Activated CD4-positive, alpha-beta T cell treated with anti-CD3 and anti-CD28 coated beads for 36 hours (primary cell): ENCODE results near the gene PEAK1. TPM values are rescaled to one million over a fixed set of nuclear protein-coding genes. Genes with fewer than 3 reads are reported as not detected.

ENCODE experiments used
- ATAC-seq: fragments of 200-7000 bp; cut with Tn5 transposase; one replicate; pipeline ENCODE4 v1.10.0; 2021; ENCODE audit warnings: mild to moderate bottlenecking, moderate library complexity
- CTCF ChIA-PET: fragments of 350-600 bp; sonication (Branson Sonifier 250); formaldehyde crosslinking; loops from one replicate; lab custom pipeline; 2021; ENCODE audit warnings: antibody characterized with exemption; lab: Charles Lee
- POLR2A ChIA-PET: fragments of 350-600 bp; sonication (Branson Sonifier 250); formaldehyde crosslinking; loops from one replicate; lab custom pipeline; 2021; ENCODE audit warnings: antibody characterized with exemption, inconsistent platforms; lab: Charles Lee
- DNase-seq: peaks from one replicate; pipeline ENCODE4 v3.0.0-alpha.2; 2020
- H3K27ac Mint-ChIP-seq: one replicate; pipeline ENCODE4 v1.8.0; 2021; ENCODE audit warnings: mixed read lengths
- H3K27me3 Mint-ChIP-seq: one replicate; pipeline ENCODE4 v1.8.0; 2021; ENCODE audit warnings: mixed read lengths
- H3K36me3 Mint-ChIP-seq: one replicate; pipeline ENCODE4 v1.8.0; 2021; ENCODE audit warnings: low read depth, mixed read lengths
- H3K4me1 Mint-ChIP-seq: one replicate; pipeline ENCODE4 v1.8.0; 2021; ENCODE audit warnings: mixed read lengths
- H3K4me3 Mint-ChIP-seq: one replicate; pipeline ENCODE4 v1.8.0; 2021; ENCODE audit warnings: mild to moderate bottlenecking, moderate library complexity, mixed read lengths
- H3K9me3 Mint-ChIP-seq: one replicate; pipeline ENCODE4 v1.8.0; 2021; ENCODE audit warnings: low read depth, mixed read lengths
- intact Hi-C, 2 experiments: fragments of 100-400 bp; cut with DNase I in 1 of 2; cut with micrococcal nuclease in 1 of 2; formaldehyde crosslinking; loops; one replicate each; pipeline versions ENCODE4 v1.14.2 to v1.15.1; 2022 to 2024; cut with DNase I, micrococcal nuclease
- total RNA-seq, 2 experiments: library from RNA; stranded (reverse); gene quantifications; one replicate each; pipeline ENCODE4 v1.2.3, GENCODE V29; 2021

PEAK1 gene
- total RNA-seq, 2 experiments from 2014 or later = 26.5 to 27.0 TPM

- H3K4me1 Mint-ChIP-seq = peaks cover 7% of the 10 kb centered on the region
- ChIA-PET POLR2A (no interaction called here), CTCF (interaction anchor here (1.1 kb wide), 1 partner anchor 375 kb away, joined by 5 read pairs; no protein-coding TSS in a partner anchor)
- ATAC-seq = no peak
- no peaks in the 10 kb centered on the region for H3K27me3 Mint-ChIP-seq
- no peaks in the 10 kb centered on the region for H3K9me3 Mint-ChIP-seq
- no peak overlapping the region for H3K27ac Mint-ChIP-seq
- no peaks in the 10 kb centered on the region for H3K36me3 Mint-ChIP-seq
- DNase-seq = no peak
- H3K4me3 Mint-ChIP-seq = no peak overlapping the region
- intact Hi-C loops = loop anchor here in 1 of 2 experiments (10.0 kb wide), 1 partner anchor 513 kb away; the partner anchor contains the start of gene LINGO1
Measured at GRCh38 chr15:77121599-77121998, 298.3 kb downstream of the PEAK1 start.

- peaks cover 7% of the 10 kb centered on the region for H3K4me1 Mint-ChIP-seq
- H3K27me3 Mint-ChIP-seq = no peaks in the 10 kb centered on the region
- ATAC-seq = no peak
- no peak overlapping the region for H3K27ac Mint-ChIP-seq
- no peaks in the 10 kb centered on the region for H3K9me3 Mint-ChIP-seq
- ChIA-PET POLR2A (no interaction called here), CTCF (interaction anchor here (0.7 to 4.9 kb wide), 7 partner anchors 66 to 438 kb away, joined by 3 to 44 read pairs (median 5); no protein-coding TSS in a partner anchor)
- intact Hi-C loops = loop anchor here in 1 of 2 experiments (1.0 to 10.0 kb wide), 2 partner anchors 38 to 514 kb away; partner anchors contain the start of gene LINGO1
- no peak for DNase-seq
- H3K36me3 Mint-ChIP-seq = no peaks in the 10 kb centered on the region
- no peak overlapping the region for H3K4me3 Mint-ChIP-seq
Measured at GRCh38 chr15:77120576-77120975, 299.3 kb downstream of the PEAK1 start.

- H3K36me3 Mint-ChIP-seq = no peaks in the 10 kb centered on the region
- DNase-seq = no peak
- CTCF ChIA-PET = interaction anchor here (0.6 to 4.9 kb wide), 18 partner anchors 11 to 1055 kb away, joined by 3 to 44 read pairs (median 4); no protein-coding TSS in a partner anchor
- H3K4me1 Mint-ChIP-seq = peaks cover 7% of the 10 kb centered on the region
- no peak overlapping the region for H3K4me3 Mint-ChIP-seq
- H3K27ac Mint-ChIP-seq = no peak overlapping the region
- intact Hi-C loops = loop anchor here (1.0 to 5.0 kb wide), 4 partner anchors 68 to 423 kb away; no protein-coding TSS in a partner anchor
- POLR2A ChIA-PET = no interaction called here
- no peaks in the 10 kb centered on the region for H3K27me3 Mint-ChIP-seq
- H3K9me3 Mint-ChIP-seq = no peaks in the 10 kb centered on the region
- no peak for ATAC-seq
Measured at GRCh38 chr15:77119446-77119845, 300.5 kb downstream of the PEAK1 start.

- Mint-ChIP-seq H3K27me3 (no peaks in the 10 kb centered on the region), H3K9me3 (no peaks in the 10 kb centered on the region), H3K4me1 (peaks cover 7% of the 10 kb centered on the region), H3K27ac (no peak overlapping the region), H3K4me3 (no peak overlapping the region), H3K36me3 (no peaks in the 10 kb centered on the region)
- POLR2A ChIA-PET = interaction anchor here (0.7 kb wide), 1 partner anchor 894 kb away, joined by 7 read pairs; no protein-coding TSS in a partner anchor
- ATAC-seq (peak; percentile 47), DNase-seq (peak; percentile 39)
- intact Hi-C loops = loop anchor here (1.0 to 5.0 kb wide), 6 partner anchors 68 to 424 kb away; no protein-coding TSS in a partner anchor
- CTCF ChIA-PET = interaction anchor here (0.6 to 4.9 kb wide), 20 partner anchors 10 to 1054 kb away, joined by 3 to 44 read pairs (median 4); no protein-coding TSS in a partner anchor
Measured at GRCh38 chr15:77118882-77119321, 301.0 kb downstream of the PEAK1 start.

- Mint-ChIP-seq H3K4me1 (peaks cover 4% of the 10 kb centered on the region), H3K27ac (no peak overlapping the region), H3K4me3 (no peak overlapping the region), H3K36me3 (no peaks in the 10 kb centered on the region), H3K27me3 (no peaks in the 10 kb centered on the region), H3K9me3 (no peaks in the 10 kb centered on the region)
- ATAC-seq (no peak), DNase-seq (no peak)
- ChIA-PET POLR2A (no interaction called here), CTCF (interaction anchor here (1.1 kb wide), 1 partner anchor 12 kb away, joined by 4 read pairs; no protein-coding TSS in a partner anchor)
- intact Hi-C loops = loop anchor here in 1 of 2 experiments (5.0 kb wide), 1 partner anchor 72 kb away; no protein-coding TSS in a partner anchor
Measured at GRCh38 chr15:77115179-77115578, 304.7 kb downstream of the PEAK1 start.

GRCh38 chr15:77112838-77113504 lies 306.9 kb downstream of the PEAK1 start:
- CTCF ChIA-PET = interaction anchor here (0.8 to 1.7 kb wide), 4 partner anchors 10 to 306 kb away, joined by 3 to 5 read pairs (median 4); no protein-coding TSS in a partner anchor

GRCh38 chr15:77111789-77112188 lies 308.1 kb downstream of the PEAK1 start:
- Mint-ChIP-seq H3K9me3 (no peaks in the 10 kb centered on the region), H3K36me3 (no peaks in the 10 kb centered on the region), H3K4me1 (no peaks in the 10 kb centered on the region), H3K4me3 (no peak overlapping the region), H3K27ac (no peak overlapping the region), H3K27me3 (no peaks in the 10 kb centered on the region)
- intact Hi-C loops = no loop called here
- no peak for DNase-seq
- no peak for ATAC-seq
- ChIA-PET CTCF (interaction anchor here (1.7 kb wide), 1 partner anchor 9 kb away, joined by 4 read pairs; no protein-coding TSS in a partner anchor), POLR2A (no interaction called here)

More at GRCh38 chr15:77112838-77113504, 306.9 kb downstream of the PEAK1 start:
- H3K4me1 Mint-ChIP-seq = no peaks in the 10 kb centered on the region
- no peaks in the 10 kb centered on the region for H3K9me3 Mint-ChIP-seq
- H3K4me3 Mint-ChIP-seq = no peak overlapping the region
- H3K27ac Mint-ChIP-seq = no peak overlapping the region
- ATAC-seq (no peak), DNase-seq (no peak)
- no peaks in the 10 kb centered on the region for H3K36me3 Mint-ChIP-seq
- intact Hi-C loops = no loop called here
- H3K27me3 Mint-ChIP-seq = no peaks in the 10 kb centered on the region
- POLR2A ChIA-PET = interaction anchor here (0.6 kb wide), 1 partner anchor 85 kb away, joined by 3 read pairs; no protein-coding TSS in a partner anchor

GRCh38 chr15:77107531-77108355 lies 312.2 kb downstream of the PEAK1 start:
- CTCF ChIA-PET = interaction anchor here (0.6 to 1.6 kb wide), 6 partner anchors 11 to 501 kb away, joined by 3 to 7 read pairs (median 4); no protein-coding TSS in a partner anchor
- Mint-ChIP-seq H3K27me3 (no peaks in the 10 kb centered on the region), H3K36me3 (no peaks in the 10 kb centered on the region), H3K9me3 (no peaks in the 10 kb centered on the region), H3K4me3 (no peak overlapping the region), H3K4me1 (no peaks in the 10 kb centered on the region), H3K27ac (no peak overlapping the region)
- intact Hi-C loops = loop anchor here in 1 of 2 experiments (1.0 to 2.0 kb wide), 2 partner anchors 389 to 436 kb away; no protein-coding TSS in a partner anchor
- POLR2A ChIA-PET = no interaction called here
- DNase-seq (peak; percentile 69), ATAC-seq (peak; percentile 66)

GRCh38 chr15:77107068-77107467 lies 312.8 kb downstream of the PEAK1 start:
- Mint-ChIP-seq H3K27me3 (no peaks in the 10 kb centered on the region), H3K9me3 (no peaks in the 10 kb centered on the region), H3K36me3 (no peaks in the 10 kb centered on the region), H3K4me1 (no peaks in the 10 kb centered on the region), H3K4me3 (no peak overlapping the region), H3K27ac (no peak overlapping the region)
- ChIA-PET CTCF (interaction anchor here (0.6 to 1.5 kb wide), 7 partner anchors 10 to 502 kb away, joined by 3 to 7 read pairs (median 4); no protein-coding TSS in a partner anchor), POLR2A (no interaction called here)
- no peak for DNase-seq
- intact Hi-C loops = loop anchor here in 1 of 2 experiments (1.0 to 2.0 kb wide), 2 partner anchors 390 to 436 kb away; no protein-coding TSS in a partner anchor
- no peak for ATAC-seq

- intact Hi-C loops = no loop called here
- no peaks in the 10 kb centered on the region for H3K36me3 Mint-ChIP-seq
- no peak overlapping the region for H3K27ac Mint-ChIP-seq
- CTCF ChIA-PET = interaction anchor here (0.6 to 4.5 kb wide), 8 partner anchors 9 to 439 kb away, joined by 3 to 27 read pairs (median 4); no protein-coding TSS in a partner anchor
- POLR2A ChIA-PET = no interaction called here
- no peaks in the 10 kb centered on the region for H3K4me1 Mint-ChIP-seq
- H3K4me3 Mint-ChIP-seq = no peak overlapping the region
- no peaks in the 10 kb centered on the region for H3K9me3 Mint-ChIP-seq
- ATAC-seq = no peak
- no peaks in the 10 kb centered on the region for H3K27me3 Mint-ChIP-seq
- no peak for DNase-seq
Measured at GRCh38 chr15:77104155-77104554, 315.7 kb downstream of the PEAK1 start.
